ENCODE results near the gene COL15A1. TPM values are rescaled to one million over a fixed set of nuclear protein-coding genes. Genes with fewer than 3 reads are reported as not detected.

COL15A1 gene
- total RNA-seq, 1 experiment from 2014 or later = not detected

GRCh38 chr9:98958271-98958984 is 14.7 kb downstream of the COL15A1 start:
- H2BK120ac ChIP-seq (ENCODE audit: low read depth, low read length, poor library complexity, severe bottlenecking) = no peak overlapping the region
- Mint-ChIP-seq H3K27ac (no peak overlapping the region; a peak in 1 of 7 replicates), H3K4me1 (peaks cover 17 to 18% of the 10 kb centered on the region in 2 experiments), H3K27me3 (ENCODE audit: low read depth) (peaks cover 3% of the 10 kb centered on the region), H3K9me3 (peaks cover 11 to 13% of the 10 kb centered on the region in 2 experiments; a peak in 4 of 5 replicates), H3K4me3 (no peak overlapping the region), H3K36me3 (ENCODE audit: insufficient read depth in 1 of 3, low read depth in 3 of 3) (peaks cover 4 to 9% (median 4%) of the 10 kb centered on the region in 3 experiments; a peak in 5 of 7 replicates)
- H3K14ac ChIP-seq (ENCODE audit: insufficient read depth, low read length) = no peak overlapping the region
- no peak overlapping the region for H3K23ac ChIP-seq (ENCODE audit: insufficient read length, low read depth, low read length)
- H2BK12ac ChIP-seq (ENCODE audit: insufficient read length, low read depth, low read length) = no peak overlapping the region
- H3K27ac ChIP-seq (ENCODE audit: insufficient read length, low read depth, low read length) = no peak overlapping the region
- H3K4me2 ChIP-seq (ENCODE audit: insufficient read depth, insufficient read length, low read length) = no peak overlapping the region
- no peak overlapping the region for H4K91ac ChIP-seq (ENCODE audit: insufficient read length, low read depth, low read length)
- H3T11ph ChIP-seq (ENCODE audit: low read length) = no peak overlapping the region
- no peaks in the 10 kb centered on the region for H3K79me1 ChIP-seq (ENCODE audit: insufficient read depth, low read depth, low read length, poor library complexity, severe bottlenecking)
- no peak for TF ChIP-seq CTCF (conservative IDR thresholded peaks at IDR 0.05)
- H4K20me1 ChIP-seq (ENCODE audit: control insufficient read depth, insufficient read depth, insufficient read length) = no peaks in the 10 kb centered on the region
- no peak overlapping the region for H2BK5ac ChIP-seq (ENCODE audit: insufficient read length, low read length)
- no peak overlapping the region for H3K9ac ChIP-seq (ENCODE audit: extremely low read depth, insufficient read length, low read length)
- no peak overlapping the region for H2AFZ ChIP-seq (ENCODE audit: low read length)
- H3K23me2 ChIP-seq (ENCODE audit: insufficient read length, low read depth, low read length, poor library complexity, severe bottlenecking) = no peaks in the 10 kb centered on the region
- no CpG with 5 or more reads among the region's 10 CpGs for WGBS (ENCODE audit: extremely low coverage, insufficient read length, low lambda C conversion rate)
- DNase-seq = no peak
- no peak overlapping the region for H3K56ac ChIP-seq (ENCODE audit: insufficient read length, low read depth, low read length)
- H3K27me3 ChIP-seq (ENCODE audit: insufficient read depth, low read length) = no peaks in the 10 kb centered on the region; the same call in 1 of the 2 replicates
- no peak overlapping the region for H3K4ac ChIP-seq (ENCODE audit: low read depth, low read length)
- H4K5ac ChIP-seq (ENCODE audit: insufficient read length, low read depth, low read length) = no peak overlapping the region
- no peak overlapping the region for H4K8ac ChIP-seq (replicated peaks; ENCODE audit: insufficient read length, low read depth, low read length)
- H3K9me3 ChIP-seq (ENCODE audit: control insufficient read depth, low read depth, low read length) = no peaks in the 10 kb centered on the region
- no peak overlapping the region for H2BK20ac ChIP-seq (ENCODE audit: low read depth, low read length, poor library complexity, severe bottlenecking)
- no peak overlapping the region for H2BK15ac ChIP-seq (ENCODE audit: low read depth, low read length)
- no peak overlapping the region for H2AK5ac ChIP-seq (ENCODE audit: insufficient read length, low read length)
- no peak overlapping the region for H3K18ac ChIP-seq (ENCODE audit: insufficient read length, low read depth, low read length)
- H3K4me1 ChIP-seq (ENCODE audit: insufficient read depth, low read length) = peaks cover 2% of the 10 kb centered on the region; the same call in 1 of the 2 replicates
- H3K79me2 ChIP-seq (ENCODE audit: insufficient read depth, low read length) = no peaks in the 10 kb centered on the region; the same call in 1 of the 2 replicates
